Fibroblast of lung (primary cell): Measurements from ENCODE around the gene NTF4. TPM values are rescaled to one million over a fixed set of nuclear protein-coding genes. Genes with fewer than 3 reads are reported as not detected.
"Not testable (repeated sequence)": the region's sequence is repeated elsewhere in the genome, so short reads cannot be mapped to it uniquely, and the experiment has no call there.

Experiments
- DNase-seq, 2 donors: peaks; one replicate each; pipeline versions ENCODE4 v3.0.0 to v3.0.0-alpha.2; 2010; ENCODE audit warnings: low read depth in 2 of 2
- H2AFZ ChIP-seq: 2 replicates; pipeline ENCODE4 v1.5.1; 2012; ENCODE audit warnings: low read length, control low read depth, inconsistent platforms
- H3K27ac ChIP-seq: 2 replicates; pipeline ENCODE4 v1.5.1; 2011; ENCODE audit warnings: low read length, control low read depth; ENCODE audit not compliant: insufficient read depth
- H3K27me3 ChIP-seq: 2 replicates; pipeline ENCODE4 v1.5.1; 2011; ENCODE audit warnings: mild to moderate bottlenecking, low read length; ENCODE audit not compliant: control insufficient read depth, insufficient read depth
- H3K36me3 ChIP-seq: 2 replicates; pipeline ENCODE4 v1.5.1; 2011; ENCODE audit warnings: low read length; ENCODE audit not compliant: control insufficient read depth, insufficient read depth
- H3K4me1 ChIP-seq: 2 replicates; pipeline ENCODE4 v1.5.1; 2011; ENCODE audit warnings: low read length; ENCODE audit not compliant: control insufficient read depth, insufficient read depth; ENCODE audit errors: extremely low read depth
- H3K4me2 ChIP-seq: 2 replicates; pipeline ENCODE4 v1.5.1; 2011; ENCODE audit warnings: low read length, control low read depth; ENCODE audit not compliant: insufficient read depth; ENCODE audit errors: extremely low read depth
- H3K4me3 ChIP-seq, 4 experiments: fragments of 200-600 bp in 1 of 4; sonication (generic) in 1 of 4; replicated peaks in 1 of 4; 2 replicates each; pipeline ENCODE4 v1.5.1; 2011 to 2016; ENCODE audit warnings: low read length in 4 of 4, low read depth in 3 of 4, mild to moderate bottlenecking in 3 of 4, control low read depth in 2 of 4, inconsistent platforms in 1 of 4, mixed read lengths in 1 of 4; ENCODE audit not compliant: insufficient read depth in 1 of 4; ENCODE audit errors: control extremely low read depth in 1 of 4
- H3K79me2 ChIP-seq: 2 replicates; pipeline ENCODE4 v1.5.1; 2012; ENCODE audit warnings: mild to moderate bottlenecking, low read length, inconsistent platforms; ENCODE audit not compliant: control insufficient read depth, insufficient read depth
- H3K9ac ChIP-seq: 2 replicates; pipeline ENCODE4 v1.5.1; 2011; ENCODE audit warnings: mild to moderate bottlenecking, low read length, control low read depth; ENCODE audit not compliant: insufficient read depth
- H3K9me3 ChIP-seq: 2 replicates; pipeline ENCODE4 v1.5.1; 2012; ENCODE audit warnings: low read depth, low read length; ENCODE audit not compliant: control insufficient read depth, insufficient read depth
- H4K20me1 ChIP-seq: 2 replicates; pipeline ENCODE4 v1.5.1; 2011; ENCODE audit warnings: low read length; ENCODE audit not compliant: control insufficient read depth, insufficient read depth; ENCODE audit errors: extremely low read depth
- CTCF ChIP-seq, 2 donors: IDR thresholded peaks in 1 of 2; conservative IDR thresholded peaks in 1 of 2; 1 replicate in 1 of 2; 2 replicates in 1 of 2; pipeline ENCODE4 v1.5.1; 2011 to 2012; ENCODE audit warnings: low read length in 2 of 2, control low read depth in 1 of 2, inconsistent platforms in 1 of 2, low read depth in 1 of 2, mild to moderate bottlenecking in 1 of 2
- EZH2 ChIP-seq: IDR thresholded peaks from 2 replicates; pipeline ENCODE4 v1.5.1; 2012; ENCODE audit warnings: low read length, control low read depth, mild to moderate bottlenecking; ENCODE audit errors: missing control alignments
- polyA plus RNA-seq, 2 donors: library from polyadenylated mRNA; depleted of rRNA in 1 of 2; stranded (reverse) in 1 of 2; unstranded in 1 of 2; fragments of >200 nt; gene quantifications; 2 replicates each; pipeline ENCODE4 v1.2.1, GENCODE V29; 2011 to 2012; ENCODE audit warnings: missing spikeins in 1 of 2
- total RNA-seq: library from RNA; depleted of rRNA; stranded (reverse); fragments of >200 nt; gene quantifications from 2 replicates; pipeline ENCODE4 v1.2.1, GENCODE V29; 2014

The NTF4 gene
- total and polyA plus RNA-seq, 2 donors (not counting 1 experiment from before 2014, with no cell fraction given), result not detected

- DNase-seq, result peak in 1 of 2 donors; percentile 28
- Histone ChIP-seq H3K9ac (no peak overlapping the region), H3K4me2 (peak overlapping the region; percentile 51)
Measured at GRCh38 chr19:49019242-49019932, 45.2 kb downstream of the NTF4 start.

GRCh38 chr19:49018388-49019241 lies 46.0 kb downstream of the NTF4 start:
- DNase-seq, H3K27ac ChIP-seq, H3K9me3 ChIP-seq, H3K4me1 ChIP-seq, H3K9ac ChIP-seq, H3K79me2 ChIP-seq, H4K20me1 ChIP-seq, H3K27me3 ChIP-seq: not testable (repeated sequence)
- peak overlapping the region; percentile 31 to 53 (median 45) for H3K4me3 ChIP-seq
- H2AFZ ChIP-seq, result peak overlapping the region; percentile 53
- H3K4me2 ChIP-seq, result peak overlapping the region; percentile 85
- H3K36me3 ChIP-seq, result peaks cover 12% of the 10 kb centered on the region

More at GRCh38 chr19:49019242-49019932, 45.2 kb downstream of the NTF4 start:
- peaks cover 2% of the 10 kb centered on the region for H3K4me1 ChIP-seq
- peak overlapping the region; percentile 7 to 23 (median 19) for H3K4me3 ChIP-seq
- no peak overlapping the region for H3K27ac ChIP-seq
- TF ChIP-seq EZH2 (no peak), CTCF (conservative IDR thresholded peaks at IDR 0.05 in 1 of 2, IDR thresholded peaks at IDR 0.05 in 1 of 2; ENCODE audit: low read depth in 1 of 2, low read length in 2 of 2) (peak in 1 of 2 donors; percentile 11)
- peaks cover 3% of the 10 kb centered on the region for H3K27me3 ChIP-seq
- H3K79me2 ChIP-seq, result no peaks in the 10 kb centered on the region
- H4K20me1 ChIP-seq, result no peaks in the 10 kb centered on the region
- no peaks in the 10 kb centered on the region for H3K9me3 ChIP-seq
- H3K36me3 ChIP-seq, result peaks cover 10% of the 10 kb centered on the region
- no peak overlapping the region for H2AFZ ChIP-seq

GRCh38 chr19:49017666-49018351 lies 46.8 kb downstream of the NTF4 start:
- Histone ChIP-seq H3K27ac (no peak overlapping the region), H4K20me1 (no peaks in the 10 kb centered on the region), H2AFZ (peak overlapping the region; percentile 30), H3K4me1 (peaks cover 2% of the 10 kb centered on the region), H3K36me3 (peaks cover 12% of the 10 kb centered on the region), H3K4me2 (peak overlapping the region; percentile 85), H3K9ac (peak overlapping the region; percentile 16), H3K27me3 (peaks cover 3% of the 10 kb centered on the region), H3K79me2 (no peaks in the 10 kb centered on the region), H3K9me3 (no peaks in the 10 kb centered on the region), H3K4me3 (peak overlapping the region; percentile 24 to 53 (median 45))
- TF ChIP-seq CTCF (conservative IDR thresholded peaks at IDR 0.05 in 1 of 2, IDR thresholded peaks at IDR 0.05 in 1 of 2; ENCODE audit: low read depth in 1 of 2, low read length in 2 of 2), result peak; percentile 45 to 53
- no peak for TF ChIP-seq EZH2
- peak; percentile 47 to 66 for DNase-seq
